HEK293 (cell line): Measurements from ENCODE around the gene TTF2.

Source experiments
- CTCF ChIA-PET: fragments of 350-600 bp; formaldehyde crosslinking; extraction: SDS; loops from one replicate; lab custom pipeline; 2021; ENCODE audit warnings: antibody characterized with exemption; lab: Yijun Ruan, JAX
- POLR2A ChIA-PET: fragments of 300-600 bp; formaldehyde crosslinking; extraction: SDS; loops from one replicate; lab custom pipeline; 2020; ENCODE audit warnings: antibody characterized with exemption, inconsistent platforms; lab: Yijun Ruan, JAX
- H3K27ac ChIP-seq: fragments of 200-500 bp; sonication (Bioruptor generic); 2 replicates; pipeline ENCODE4 v1.5.1; 2014; ENCODE audit warnings: low read depth, low read length, control low read depth, inconsistent platforms; ENCODE audit errors: extremely low read depth
- H3K36me3 ChIP-seq, 2 experiments: fragments of 200-500 bp in 1 of 2; sonication (Bioruptor generic) in 1 of 2; 1 replicate in 1 of 2; 2 replicates in 1 of 2; pipeline ENCODE4 v1.5.1; 2014 to 2017; ENCODE audit warnings: inconsistent platforms in 2 of 2, low read length in 2 of 2; ENCODE audit not compliant: control insufficient read depth in 2 of 2, insufficient read depth in 1 of 2
- H3K4me1 ChIP-seq: fragments of 200-500 bp; sonication (Bioruptor generic); 2 replicates; pipeline ENCODE4 v1.5.1; 2014; ENCODE audit warnings: mild to moderate bottlenecking, low read length, inconsistent platforms; ENCODE audit not compliant: control insufficient read depth, insufficient read depth
- H3K4me3 ChIP-seq: 2 replicates; pipeline ENCODE4 v1.5.1; 2011; ENCODE audit warnings: low read depth, mild to moderate bottlenecking, control low read depth, low read length, moderate library complexity
- H3K9me3 ChIP-seq: fragments of 200-500 bp; sonication (Bioruptor generic); 2 replicates; pipeline ENCODE4 v1.5.1; 2014; ENCODE audit warnings: low read depth, low read length, inconsistent platforms; ENCODE audit not compliant: control insufficient read depth, insufficient read depth
- HOXA7 ChIP-seq: sonication (generic); formaldehyde crosslinking; IDR thresholded peaks from 2 replicates; pipeline ENCODE4 v1.8.1; 2022; ENCODE audit warnings: missing genetic modification reagents, borderline replicate concordance
- SP3 ChIP-seq: fragments of 450-650 bp; formaldehyde crosslinking; IDR thresholded peaks from 2 replicates; pipeline ENCODE4 v1.5.1; 2016; ENCODE audit warnings: missing biosample characterization, missing genetic modification characterization
- YY1 ChIP-seq: fragments of 450-650 bp; formaldehyde crosslinking; IDR thresholded peaks from 2 replicates; pipeline ENCODE4 v1.5.1; 2018; ENCODE audit warnings: missing biosample characterization, missing genetic modification characterization
- ZNF112 ChIP-seq: fragments of 450-650 bp; formaldehyde crosslinking; IDR thresholded peaks from 2 replicates; pipeline ENCODE4 v1.5.0; 2017; ENCODE audit warnings: missing biosample characterization, missing genetic modification characterization
- ZNF114 ChIP-seq: fragments of 450-650 bp; formaldehyde crosslinking; IDR thresholded peaks from 2 replicates; pipeline ENCODE4 v1.5.0; 2017; ENCODE audit warnings: missing biosample characterization, missing genetic modification characterization
- ZNF184 ChIP-seq: fragments of 450-650 bp; IDR thresholded peaks from 2 replicates; pipeline ENCODE4 v1.5.1; 2018; ENCODE audit warnings: missing biosample characterization, mild to moderate bottlenecking, missing genetic modification characterization
- ZNF350 ChIP-seq: fragments of 450-650 bp; formaldehyde crosslinking; IDR thresholded peaks from 2 replicates; pipeline ENCODE4 v1.5.0; 2017; ENCODE audit warnings: missing biosample characterization, mild to moderate bottlenecking, missing genetic modification characterization
- ZNF521 ChIP-seq: fragments of 450-650 bp; formaldehyde crosslinking; IDR thresholded peaks from 2 replicates; pipeline ENCODE4 v1.5.1; 2017; ENCODE audit warnings: missing biosample characterization, mild to moderate bottlenecking, missing genetic modification characterization
- ZNF530 ChIP-seq: fragments of 450-650 bp; formaldehyde crosslinking; IDR thresholded peaks from 2 replicates; pipeline ENCODE4 v1.5.1; 2016; ENCODE audit warnings: low read depth, missing biosample characterization, missing genetic modification characterization
- ZNF677 ChIP-seq: fragments of 450-650 bp; IDR thresholded peaks from 2 replicates; pipeline ENCODE4 v1.5.0; 2018; ENCODE audit warnings: missing biosample characterization, mild to moderate bottlenecking, missing genetic modification characterization, moderate library complexity
- ZNF791 ChIP-seq: fragments of 450-650 bp; formaldehyde crosslinking; IDR thresholded peaks from 2 replicates; pipeline ENCODE4 v1.5.1; 2016; ENCODE audit warnings: missing biosample characterization, missing genetic modification characterization
- TF ChIP-seq, protein P1 (sequence below): fragments of 450-650 bp; formaldehyde crosslinking; conservative IDR thresholded peaks from 2 replicates; pipeline ENCODE4 v1.5.1; 2016; ENCODE audit warnings: low read depth, missing biosample characterization, missing genetic modification characterization
- TF ChIP-seq, protein P2 (sequence below): fragments of 450-650 bp; formaldehyde crosslinking; IDR thresholded peaks from 2 replicates; pipeline ENCODE4 v1.5.1; 2016; ENCODE audit warnings: missing biosample characterization, missing genetic modification characterization
- TF ChIP-seq, protein P3 (sequence below): fragments of 450-650 bp; formaldehyde crosslinking; IDR thresholded peaks from 2 replicates; pipeline ENCODE4 v1.5.1; 2016; ENCODE audit warnings: missing biosample characterization, missing genetic modification characterization
- TF ChIP-seq, protein P4 (sequence below): fragments of 450-650 bp; IDR thresholded peaks from 2 replicates; pipeline ENCODE4 v1.5.1; 2018; ENCODE audit warnings: missing biosample characterization, mild to moderate bottlenecking, missing genetic modification characterization
- TF ChIP-seq, protein P5 (sequence below): fragments of 450-650 bp; formaldehyde crosslinking; IDR thresholded peaks from 2 replicates; pipeline ENCODE4 v1.5.1; 2016; ENCODE audit warnings: missing biosample characterization, missing genetic modification characterization

The TTF2 gene

DNA sequence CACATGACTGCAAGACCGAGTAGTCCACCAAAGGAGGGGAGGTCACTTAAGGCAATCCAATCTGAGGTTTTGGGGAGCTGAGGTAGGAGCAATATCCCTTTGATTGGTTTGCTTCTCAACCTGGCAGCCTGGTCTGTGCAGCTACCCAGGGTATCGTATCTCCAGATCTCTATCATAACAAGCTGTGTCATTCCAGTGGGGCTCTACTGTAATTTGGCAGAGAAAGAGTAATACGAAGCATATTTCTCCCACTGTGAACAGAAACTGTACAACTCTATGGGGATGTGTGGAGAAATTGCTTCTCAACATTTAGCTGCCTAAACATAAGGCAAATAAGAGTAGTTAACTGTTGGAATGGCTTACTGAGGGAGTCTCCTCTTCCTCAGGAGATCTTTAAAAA is 38.0 kb upstream of the TTF2 start (continued):
- TF ChIP-seq YY1 (tag by site-specific recombination) (no peak), ZNF530 (tag by site-specific recombination) (no peak), ZNF791 (tag by site-specific recombination) (no peak), ZNF677 (tag by site-specific recombination) (no peak), SP3 (tag by site-specific recombination) (no peak), ZNF114 (no peak), ZNF350 (no peak), ZNF184 (tag by site-specific recombination) (no peak), HOXA7 (CRISPR knock-in tag) (no peak)
- TF ChIP-seq, protein P1, sequence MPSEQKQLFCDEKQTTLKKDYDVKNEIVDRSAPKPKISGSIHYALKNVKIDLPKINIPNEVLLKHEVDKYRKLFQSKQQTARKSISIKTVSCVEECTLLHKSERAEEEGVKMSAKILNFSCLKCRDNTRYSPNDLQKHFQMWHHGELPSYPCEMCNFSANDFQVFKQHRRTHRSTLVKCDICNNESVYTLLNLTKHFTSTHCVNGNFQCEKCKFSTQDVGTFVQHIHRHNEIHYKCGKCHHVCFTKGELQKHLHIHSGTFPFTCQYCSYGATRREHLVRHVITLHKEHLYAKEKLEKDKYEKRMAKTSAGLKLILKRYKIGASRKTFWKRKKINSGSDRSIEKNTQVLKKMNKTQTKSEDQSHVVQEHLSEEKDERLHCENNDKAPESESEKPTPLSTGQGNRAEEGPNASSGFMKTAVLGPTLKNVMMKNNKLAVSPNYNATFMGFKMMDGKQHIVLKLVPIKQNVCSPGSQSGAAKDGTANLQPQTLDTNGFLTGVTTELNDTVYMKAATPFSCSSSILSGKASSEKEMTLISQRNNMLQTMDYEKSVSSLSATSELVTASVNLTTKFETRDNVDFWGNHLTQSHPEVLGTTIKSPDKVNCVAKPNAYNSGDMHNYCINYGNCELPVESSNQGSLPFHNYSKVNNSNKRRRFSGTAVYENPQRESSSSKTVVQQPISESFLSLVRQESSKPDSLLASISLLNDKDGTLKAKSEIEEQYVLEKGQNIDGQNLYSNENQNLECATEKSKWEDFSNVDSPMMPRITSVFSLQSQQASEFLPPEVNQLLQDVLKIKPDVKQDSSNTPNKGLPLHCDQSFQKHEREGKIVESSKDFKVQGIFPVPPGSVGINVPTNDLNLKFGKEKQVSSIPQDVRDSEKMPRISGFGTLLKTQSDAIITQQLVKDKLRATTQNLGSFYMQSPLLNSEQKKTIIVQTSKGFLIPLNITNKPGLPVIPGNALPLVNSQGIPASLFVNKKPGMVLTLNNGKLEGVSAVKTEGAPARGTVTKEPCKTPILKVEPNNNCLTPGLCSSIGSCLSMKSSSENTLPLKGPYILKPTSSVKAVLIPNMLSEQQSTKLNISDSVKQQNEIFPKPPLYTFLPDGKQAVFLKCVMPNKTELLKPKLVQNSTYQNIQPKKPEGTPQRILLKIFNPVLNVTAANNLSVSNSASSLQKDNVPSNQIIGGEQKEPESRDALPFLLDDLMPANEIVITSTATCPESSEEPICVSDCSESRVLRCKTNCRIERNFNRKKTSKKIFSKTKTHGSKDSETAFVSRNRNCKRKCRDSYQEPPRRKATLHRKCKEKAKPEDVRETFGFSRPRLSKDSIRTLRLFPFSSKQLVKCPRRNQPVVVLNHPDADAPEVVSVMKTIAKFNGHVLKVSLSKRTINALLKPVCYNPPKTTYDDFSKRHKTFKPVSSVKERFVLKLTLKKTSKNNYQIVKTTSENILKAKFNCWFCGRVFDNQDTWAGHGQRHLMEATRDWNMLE (tag by site-specific recombination) = no peak
- TF ChIP-seq, protein P2, sequence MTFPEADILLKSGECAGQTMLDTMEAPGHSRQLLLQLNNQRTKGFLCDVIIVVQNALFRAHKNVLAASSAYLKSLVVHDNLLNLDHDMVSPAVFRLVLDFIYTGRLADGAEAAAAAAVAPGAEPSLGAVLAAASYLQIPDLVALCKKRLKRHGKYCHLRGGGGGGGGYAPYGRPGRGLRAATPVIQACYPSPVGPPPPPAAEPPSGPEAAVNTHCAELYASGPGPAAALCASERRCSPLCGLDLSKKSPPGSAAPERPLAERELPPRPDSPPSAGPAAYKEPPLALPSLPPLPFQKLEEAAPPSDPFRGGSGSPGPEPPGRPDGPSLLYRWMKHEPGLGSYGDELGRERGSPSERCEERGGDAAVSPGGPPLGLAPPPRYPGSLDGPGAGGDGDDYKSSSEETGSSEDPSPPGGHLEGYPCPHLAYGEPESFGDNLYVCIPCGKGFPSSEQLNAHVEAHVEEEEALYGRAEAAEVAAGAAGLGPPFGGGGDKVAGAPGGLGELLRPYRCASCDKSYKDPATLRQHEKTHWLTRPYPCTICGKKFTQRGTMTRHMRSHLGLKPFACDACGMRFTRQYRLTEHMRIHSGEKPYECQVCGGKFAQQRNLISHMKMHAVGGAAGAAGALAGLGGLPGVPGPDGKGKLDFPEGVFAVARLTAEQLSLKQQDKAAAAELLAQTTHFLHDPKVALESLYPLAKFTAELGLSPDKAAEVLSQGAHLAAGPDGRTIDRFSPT (tag by site-specific recombination) = no peak

DNA sequence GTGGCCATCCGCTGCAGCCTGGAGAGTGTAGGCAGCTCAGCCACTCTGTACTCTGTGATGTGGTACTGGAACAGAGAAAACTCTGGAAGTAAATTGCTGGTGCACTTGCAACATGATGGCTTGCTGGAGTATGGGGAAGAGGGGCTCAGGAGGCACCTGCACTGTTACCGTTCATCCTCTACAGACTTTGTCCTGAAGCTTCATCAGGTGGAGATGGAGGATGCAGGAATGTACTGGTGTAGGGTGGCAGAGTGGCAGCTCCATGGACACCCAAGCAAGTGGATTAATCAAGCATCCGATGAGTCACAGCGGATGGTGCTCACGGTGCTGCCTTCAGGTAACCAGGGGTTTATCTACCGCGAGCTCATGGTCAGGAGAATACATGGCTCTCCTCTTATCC is 34.6 kb upstream of the TTF2 start:
- no peaks in the 10 kb centered on the region for H3K36me3 ChIP-seq
- H3K9me3 ChIP-seq = no peaks in the 10 kb centered on the region
- no peak overlapping the region for H3K4me3 ChIP-seq
- TF ChIP-seq, protein P3, sequence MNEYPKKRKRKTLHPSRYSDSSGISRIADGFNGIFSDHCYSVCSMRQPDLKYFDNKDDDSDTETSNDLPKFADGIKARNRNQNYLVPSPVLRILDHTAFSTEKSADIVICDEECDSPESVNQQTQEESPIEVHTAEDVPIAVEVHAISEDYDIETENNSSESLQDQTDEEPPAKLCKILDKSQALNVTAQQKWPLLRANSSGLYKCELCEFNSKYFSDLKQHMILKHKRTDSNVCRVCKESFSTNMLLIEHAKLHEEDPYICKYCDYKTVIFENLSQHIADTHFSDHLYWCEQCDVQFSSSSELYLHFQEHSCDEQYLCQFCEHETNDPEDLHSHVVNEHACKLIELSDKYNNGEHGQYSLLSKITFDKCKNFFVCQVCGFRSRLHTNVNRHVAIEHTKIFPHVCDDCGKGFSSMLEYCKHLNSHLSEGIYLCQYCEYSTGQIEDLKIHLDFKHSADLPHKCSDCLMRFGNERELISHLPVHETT = no peak
- TF ChIP-seq, protein P4, sequence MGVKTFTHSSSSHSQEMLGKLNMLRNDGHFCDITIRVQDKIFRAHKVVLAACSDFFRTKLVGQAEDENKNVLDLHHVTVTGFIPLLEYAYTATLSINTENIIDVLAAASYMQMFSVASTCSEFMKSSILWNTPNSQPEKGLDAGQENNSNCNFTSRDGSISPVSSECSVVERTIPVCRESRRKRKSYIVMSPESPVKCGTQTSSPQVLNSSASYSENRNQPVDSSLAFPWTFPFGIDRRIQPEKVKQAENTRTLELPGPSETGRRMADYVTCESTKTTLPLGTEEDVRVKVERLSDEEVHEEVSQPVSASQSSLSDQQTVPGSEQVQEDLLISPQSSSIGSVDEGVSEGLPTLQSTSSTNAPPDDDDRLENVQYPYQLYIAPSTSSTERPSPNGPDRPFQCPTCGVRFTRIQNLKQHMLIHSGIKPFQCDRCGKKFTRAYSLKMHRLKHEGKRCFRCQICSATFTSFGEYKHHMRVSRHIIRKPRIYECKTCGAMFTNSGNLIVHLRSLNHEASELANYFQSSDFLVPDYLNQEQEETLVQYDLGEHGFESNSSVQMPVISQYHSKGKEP = no peak
- TF ChIP-seq, protein P5, sequence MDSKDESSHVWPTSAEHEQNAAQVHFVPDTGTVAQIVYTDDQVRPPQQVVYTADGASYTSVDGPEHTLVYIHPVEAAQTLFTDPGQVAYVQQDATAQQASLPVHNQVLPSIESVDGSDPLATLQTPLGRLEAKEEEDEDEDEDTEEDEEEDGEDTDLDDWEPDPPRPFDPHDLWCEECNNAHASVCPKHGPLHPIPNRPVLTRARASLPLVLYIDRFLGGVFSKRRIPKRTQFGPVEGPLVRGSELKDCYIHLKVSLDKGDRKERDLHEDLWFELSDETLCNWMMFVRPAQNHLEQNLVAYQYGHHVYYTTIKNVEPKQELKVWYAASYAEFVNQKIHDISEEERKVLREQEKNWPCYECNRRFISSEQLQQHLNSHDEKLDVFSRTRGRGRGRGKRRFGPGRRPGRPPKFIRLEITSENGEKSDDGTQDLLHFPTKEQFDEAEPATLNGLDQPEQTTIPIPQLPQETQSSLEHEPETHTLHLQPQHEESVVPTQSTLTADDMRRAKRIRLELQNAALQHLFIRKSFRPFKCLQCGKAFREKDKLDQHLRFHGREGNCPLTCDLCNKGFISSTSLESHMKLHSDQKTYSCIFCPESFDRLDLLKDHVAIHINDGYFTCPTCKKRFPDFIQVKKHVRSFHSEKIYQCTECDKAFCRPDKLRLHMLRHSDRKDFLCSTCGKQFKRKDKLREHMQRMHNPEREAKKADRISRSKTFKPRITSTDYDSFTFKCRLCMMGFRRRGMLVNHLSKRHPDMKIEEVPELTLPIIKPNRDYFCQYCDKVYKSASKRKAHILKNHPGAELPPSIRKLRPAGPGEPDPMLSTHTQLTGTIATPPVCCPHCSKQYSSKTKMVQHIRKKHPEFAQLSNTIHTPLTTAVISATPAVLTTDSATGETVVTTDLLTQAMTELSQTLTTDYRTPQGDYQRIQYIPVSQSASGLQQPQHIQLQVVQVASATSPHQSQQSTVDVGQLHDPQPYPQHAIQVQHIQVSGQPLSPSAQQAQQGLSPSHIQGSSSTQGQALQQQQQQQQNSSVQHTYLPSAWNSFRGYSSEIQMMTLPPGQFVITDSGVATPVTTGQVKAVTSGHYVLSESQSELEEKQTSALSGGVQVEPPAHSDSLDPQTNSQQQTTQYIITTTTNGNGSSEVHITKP (tag by site-specific recombination) = no peak
- no peak for TF ChIP-seq ZNF112 (tag by site-specific recombination)
- no peak for TF ChIP-seq ZNF521 (tag by site-specific recombination)
- H3K4me1 ChIP-seq = no peaks in the 10 kb centered on the region
- ChIA-PET CTCF (interaction anchor here (0.6 kb wide), 1 partner anchor 451 kb away, joined by 4 read pairs; no protein-coding TSS in a partner anchor), POLR2A (no interaction called here)
- no peak overlapping the region for H3K27ac ChIP-seq
